Stimulated activated CD4-positive, alpha-beta T cell treated with anti-CD3 and anti-CD28 coated beads, Interleukin-2, amount 100 ng/mL, for 24 hours (primary cell): ENCODE data around the gene HECW1.
"Not testable (repeated sequence)": the region's sequence is repeated elsewhere in the genome, so short reads cannot be mapped to it uniquely, and the experiment has no call there.

Experiments
- DNase-seq, 2 donors: peaks; one replicate each; pipeline ENCODE4 v3.0.0-alpha.2; 2020

The HECW1 gene

DNA sequence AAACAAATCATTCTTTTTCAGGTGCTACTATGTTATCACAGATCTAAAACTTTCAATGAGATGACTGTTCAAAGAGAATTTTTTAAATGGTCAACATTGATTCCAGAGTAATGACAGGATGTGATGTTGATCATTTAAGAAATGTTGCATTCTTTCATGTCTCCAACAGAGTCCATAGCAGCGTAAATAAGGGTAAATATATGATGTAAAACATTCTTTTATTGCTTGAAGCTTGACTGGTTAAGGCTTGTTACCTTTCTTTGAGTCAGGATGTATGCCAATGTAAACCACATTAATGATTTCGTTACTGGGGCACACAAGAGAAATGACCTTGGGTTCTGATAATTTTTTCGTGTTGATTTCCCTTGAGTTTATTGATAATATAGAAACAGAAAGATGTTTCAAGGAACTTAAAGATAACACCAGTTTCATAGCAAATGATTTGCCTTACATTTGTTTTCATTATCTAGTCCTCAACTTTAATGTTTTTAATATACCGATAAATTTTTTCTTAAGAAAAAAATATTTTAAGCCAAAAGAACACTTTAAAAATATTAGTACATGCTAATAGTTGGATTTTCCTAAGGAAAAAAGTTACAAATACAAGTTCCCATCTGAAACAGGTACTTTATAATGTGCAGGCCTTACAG is 473.9 kb downstream of the HECW1 start:
- no peak for DNase-seq

DNA sequence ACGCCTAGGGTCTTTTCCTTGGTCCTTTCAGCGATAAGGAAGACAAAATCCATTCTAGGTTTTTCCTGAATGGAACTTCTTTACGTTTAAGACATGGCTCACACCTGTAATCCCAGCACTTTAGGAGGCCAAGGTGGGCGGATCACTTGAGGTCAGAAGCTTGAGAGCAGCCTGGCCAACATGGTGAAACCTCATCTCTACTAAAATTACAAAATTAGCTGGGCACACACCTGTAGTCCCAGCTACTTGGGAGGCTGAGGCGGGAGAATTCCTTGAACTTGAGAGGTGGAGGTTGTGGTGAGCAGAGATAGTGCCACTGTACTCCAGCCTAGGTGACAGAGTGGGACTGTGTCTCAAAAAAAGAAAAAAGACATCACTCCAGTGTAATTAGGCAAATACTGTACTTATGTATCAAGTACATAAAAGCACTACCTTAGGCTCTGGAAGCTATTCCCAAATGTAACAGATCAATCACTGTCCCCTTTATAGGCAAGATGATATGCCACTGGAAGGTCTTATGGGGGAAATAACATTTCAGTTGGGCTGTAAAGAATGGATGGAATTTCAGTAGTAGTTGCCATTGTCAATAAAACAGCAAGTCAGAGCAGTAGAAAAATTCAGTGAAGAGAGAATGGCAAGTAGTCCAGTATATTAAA is 476.2 kb downstream of the HECW1 start:
- no peak for DNase-seq

DNA sequence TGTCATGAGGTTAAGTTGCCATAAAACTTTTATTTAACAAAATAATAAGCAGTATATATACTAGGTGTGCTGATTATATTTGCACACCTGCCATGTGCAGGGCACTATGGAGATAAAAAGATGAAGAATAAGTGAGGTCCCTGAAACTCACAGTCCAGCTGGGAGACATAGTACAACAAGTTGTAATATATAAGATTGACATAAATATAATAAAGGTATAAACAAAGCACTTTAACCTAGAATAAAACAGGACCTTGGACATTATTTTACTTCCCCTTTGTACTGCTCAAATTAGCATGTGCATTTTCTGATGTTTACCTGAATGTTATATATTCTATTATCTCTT is 476.7 kb downstream of the HECW1 start:
- DNase-seq: no peak

DNA sequence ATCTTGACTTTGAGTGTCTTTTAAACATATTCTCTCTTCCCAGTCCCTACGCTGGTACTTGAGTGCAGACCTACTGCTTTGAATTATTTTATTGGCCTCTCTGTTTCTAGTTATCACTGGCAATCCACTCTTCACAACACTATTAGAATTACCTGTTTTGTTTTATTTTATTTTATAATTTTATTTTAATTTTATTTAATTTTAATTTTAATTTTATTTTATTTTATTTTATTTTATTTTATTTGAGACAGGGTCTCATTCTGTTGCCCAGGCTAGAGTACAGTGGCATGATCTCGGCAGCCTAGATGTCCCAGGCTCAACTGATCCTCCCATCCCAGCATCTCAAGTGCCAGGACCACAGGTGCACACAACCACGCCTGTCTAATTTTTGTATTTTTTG is 477.3 kb downstream of the HECW1 start:
- no peak for DNase-seq

DNA sequence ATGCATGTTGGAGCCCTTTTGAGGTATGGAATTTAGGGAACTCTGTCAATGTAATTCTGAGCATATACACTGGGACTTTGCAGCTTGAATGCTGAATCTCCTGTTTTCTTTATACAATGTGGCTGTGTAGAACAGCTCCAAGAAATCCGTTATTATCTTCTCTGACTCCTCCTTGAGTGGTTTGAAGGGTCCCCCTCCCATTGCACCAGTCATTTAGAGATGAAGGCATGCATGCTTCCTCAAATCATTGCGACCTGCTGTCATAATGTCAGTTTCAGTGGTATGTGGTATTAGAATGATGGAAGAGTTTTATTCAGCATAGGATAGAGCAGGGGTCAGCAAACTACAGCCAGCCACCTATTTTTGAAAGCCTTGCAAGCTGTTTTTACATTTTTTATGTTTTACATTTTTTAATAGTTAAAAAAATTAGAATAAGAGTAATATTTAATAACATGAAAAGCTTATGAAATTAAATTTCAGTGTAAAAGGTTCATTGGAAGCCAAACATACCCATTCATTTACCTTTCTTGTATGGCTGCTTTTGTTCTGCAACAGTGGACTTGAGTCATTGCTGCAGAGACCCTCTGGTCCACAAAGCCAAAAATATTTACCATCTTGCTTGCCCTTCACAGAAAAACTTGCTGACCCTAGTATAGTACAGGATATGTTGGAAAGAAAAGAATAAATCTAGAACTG is 478.6 kb downstream of the HECW1 start:
- DNase-seq: peak; percentile 28 to 43

DNA sequence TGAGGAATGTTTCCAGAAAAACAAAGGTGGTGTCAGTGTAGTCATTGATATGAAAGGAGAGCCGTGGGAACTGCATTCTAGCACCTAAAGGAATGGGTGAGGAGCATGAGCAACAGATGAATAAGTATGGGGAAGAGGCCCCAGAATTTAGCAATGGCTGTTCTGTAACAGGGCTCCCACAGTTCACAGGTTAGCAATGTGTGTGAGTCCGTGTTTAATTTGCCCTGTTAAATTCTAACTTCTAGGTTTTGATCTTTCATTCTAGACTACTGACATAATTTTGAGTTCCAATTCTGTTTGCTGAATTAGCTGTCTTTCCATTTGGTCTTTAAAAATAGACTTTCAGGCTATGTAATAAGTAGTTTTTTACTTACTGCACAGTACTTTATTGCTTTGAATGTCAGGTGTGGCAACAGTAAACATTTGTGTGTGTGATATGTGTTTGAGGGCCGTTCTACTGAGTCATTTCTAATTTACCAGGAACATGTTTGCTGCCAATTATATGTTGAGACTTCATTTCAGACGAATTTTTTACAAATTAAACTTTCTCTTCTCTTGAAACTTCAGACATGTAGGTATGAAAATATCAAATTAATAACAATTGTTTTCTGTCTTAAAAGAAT is 479.2 kb downstream of the HECW1 start:
- no peak for DNase-seq

DNA sequence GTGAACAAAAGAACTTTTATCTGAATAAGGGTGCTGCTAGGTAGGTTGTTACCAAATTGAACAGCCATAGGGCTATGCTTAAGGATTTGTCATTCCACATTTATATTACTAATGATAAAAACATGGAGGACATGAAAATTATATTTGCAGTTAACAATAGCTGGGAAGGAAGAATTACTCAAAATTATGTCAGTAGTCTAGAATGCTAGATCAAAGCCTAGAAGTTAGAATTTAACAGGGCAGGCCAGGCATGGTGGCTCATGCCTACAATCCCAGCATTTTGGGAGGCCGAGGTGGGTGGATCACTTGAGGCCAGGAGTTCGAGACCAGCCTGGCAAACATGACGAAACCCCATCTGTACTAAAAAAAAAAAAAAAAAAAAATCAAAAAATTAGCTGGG is 479.9 kb downstream of the HECW1 start:
- no peak for DNase-seq

DNA sequence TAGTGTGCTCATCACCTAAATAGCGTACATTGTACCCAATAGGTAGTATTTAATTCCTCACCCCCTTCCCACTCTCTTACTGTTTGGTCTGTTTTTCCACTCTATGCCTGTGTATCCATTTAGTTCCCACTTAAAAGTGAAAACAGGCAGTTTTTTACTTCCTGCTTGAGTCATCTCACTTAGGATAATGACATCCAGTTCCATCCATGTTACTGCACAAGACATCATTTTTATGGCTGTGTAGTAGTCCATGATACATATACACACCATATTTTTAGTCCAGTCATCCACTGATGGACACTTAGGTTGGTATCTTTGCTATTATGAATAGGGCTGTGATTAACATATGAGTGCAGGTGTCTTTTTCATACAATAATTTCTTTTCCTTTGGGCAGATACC is 480.6 kb downstream of the HECW1 start:
- DNase-seq: no peak

DNA sequence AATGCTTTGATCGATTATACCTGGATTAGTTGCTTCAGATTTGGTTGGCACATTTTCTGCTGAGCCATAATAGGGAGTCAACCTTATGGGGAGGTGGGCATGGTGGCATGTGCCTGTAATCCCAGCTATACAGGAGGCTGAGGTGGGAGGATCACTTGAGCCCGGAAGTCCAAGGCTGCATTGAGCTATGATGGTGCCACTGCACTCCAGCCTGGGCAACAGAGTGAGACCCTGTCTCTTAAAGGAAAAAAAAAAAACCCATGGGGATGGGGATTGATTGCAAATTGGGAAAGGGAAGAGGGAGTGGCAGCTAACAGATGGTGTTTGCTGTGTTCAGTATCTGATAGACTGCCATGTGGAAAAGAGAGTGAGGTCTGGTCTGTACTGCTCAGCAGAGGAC is 481.6 kb downstream of the HECW1 start:
- DNase-seq: no peak

DNA sequence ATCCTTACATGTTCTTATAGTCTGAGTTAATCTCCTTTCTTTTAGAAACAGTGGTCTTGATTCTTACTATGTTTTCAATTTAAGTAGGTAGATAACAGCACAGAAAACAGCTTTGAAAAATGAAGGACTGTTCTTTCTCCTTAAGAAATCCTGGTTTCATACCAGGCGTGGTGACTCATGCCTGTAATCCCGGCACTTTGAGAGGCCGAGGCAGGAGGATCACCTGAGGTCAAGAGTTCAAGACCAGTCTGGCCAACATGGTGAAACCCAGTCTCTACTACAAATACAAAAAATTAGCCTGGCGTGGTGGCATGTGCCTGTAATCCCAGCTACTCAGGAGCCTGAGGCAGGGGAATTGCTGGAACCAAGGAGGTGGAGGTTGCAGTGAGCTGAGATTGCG is 484.0 kb downstream of the HECW1 start:
- not testable (repeated sequence) for DNase-seq

DNA sequence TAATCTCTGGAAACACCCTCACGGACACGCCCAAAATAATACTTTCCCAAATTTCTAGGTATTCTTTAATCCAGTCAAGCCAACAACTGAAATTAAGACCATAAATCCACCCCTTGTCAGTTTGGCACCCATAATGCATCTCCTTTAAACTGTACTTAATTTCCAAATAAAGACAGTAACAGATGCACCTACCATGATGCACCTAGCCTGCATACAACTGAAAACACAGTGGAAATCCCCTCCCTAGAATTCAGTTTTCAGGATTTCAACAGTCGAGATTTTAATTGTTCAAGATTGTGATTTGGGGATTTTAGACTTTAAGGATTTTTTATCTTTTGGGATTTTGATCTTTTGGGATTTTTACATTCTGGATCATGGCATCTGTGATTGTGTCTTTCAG is 487.6 kb downstream of the HECW1 start:
- no peak for DNase-seq

DNA sequence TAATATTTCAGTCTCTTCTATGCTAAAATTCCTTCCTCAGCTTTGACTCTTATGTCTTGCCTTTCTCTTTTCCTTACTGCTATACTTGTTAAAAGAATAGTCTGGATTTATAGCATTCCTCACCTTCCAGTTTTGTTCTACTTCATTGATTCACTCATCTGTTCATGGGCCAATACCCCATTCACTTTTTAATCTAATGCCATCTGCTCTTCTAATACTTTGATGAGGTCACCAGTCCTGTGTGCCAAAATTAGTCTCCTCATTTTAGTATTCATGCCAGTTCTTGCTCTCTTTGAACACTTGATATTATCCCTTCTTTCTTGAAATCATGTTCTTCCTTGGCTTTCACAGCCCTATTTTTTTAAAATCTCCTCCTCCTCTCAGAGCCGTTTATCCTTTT is 489.8 kb downstream of the HECW1 start:
- DNase-seq: no peak

DNA sequence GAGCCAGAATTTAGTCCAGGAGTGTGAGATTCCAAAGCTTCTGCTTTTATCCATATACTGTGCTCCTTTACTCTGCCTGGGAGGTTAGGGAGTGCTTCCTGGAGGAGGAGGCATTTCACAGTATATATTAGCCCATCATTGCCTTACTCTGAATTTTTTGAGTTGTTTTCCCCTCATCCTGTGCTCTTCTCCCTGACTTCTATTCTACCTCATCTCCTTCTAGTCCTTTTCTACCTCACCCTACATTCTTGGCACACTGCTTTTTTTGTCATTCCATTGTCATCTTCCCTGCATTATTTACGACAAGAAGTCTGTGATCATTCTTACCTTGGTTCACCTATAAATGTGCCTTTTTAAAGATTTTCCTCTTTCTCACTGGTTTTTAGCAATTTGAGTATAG is 491.8 kb downstream of the HECW1 start:
- no peak for DNase-seq

DNA sequence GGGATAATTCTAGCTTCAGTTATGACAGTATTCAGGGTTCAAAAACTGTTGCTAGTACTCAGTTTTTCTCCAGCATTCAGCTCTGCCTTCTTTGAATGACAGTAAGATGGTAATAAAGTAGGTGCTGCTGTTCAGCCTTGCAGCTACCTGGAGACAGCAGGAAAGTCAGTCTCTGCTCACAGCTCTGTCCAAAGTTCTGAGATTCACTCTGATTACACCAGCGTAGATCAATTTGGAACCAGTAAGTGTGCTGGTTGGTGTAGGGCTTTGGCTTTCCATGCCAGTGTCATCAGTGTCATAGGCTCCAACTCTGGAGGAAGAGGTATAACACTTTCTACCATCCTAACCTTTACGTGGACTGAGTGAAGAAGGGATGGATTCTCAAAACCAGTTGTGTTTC is 496.6 kb downstream of the HECW1 start:
- no peak for DNase-seq

DNA sequence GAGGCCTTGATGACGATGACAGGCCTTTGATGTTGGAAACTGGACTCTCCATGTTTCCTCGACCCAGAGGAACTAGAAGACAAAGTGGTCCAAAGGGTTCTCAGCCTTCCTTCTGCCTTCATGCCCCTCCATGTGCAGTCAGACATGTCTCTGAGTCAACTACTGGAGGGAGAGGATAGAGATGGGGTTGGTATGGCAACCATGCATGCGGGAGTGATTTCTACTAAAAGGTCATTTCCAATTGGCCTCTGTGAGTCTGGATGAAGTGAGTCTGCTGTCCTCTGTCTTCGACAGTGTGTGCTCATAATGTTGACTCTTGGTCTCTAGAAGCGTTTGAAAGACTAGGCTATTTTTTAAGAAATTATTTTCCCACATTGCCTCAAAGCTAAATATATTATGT is 499.7 kb downstream of the HECW1 start:
- no peak for DNase-seq

DNA sequence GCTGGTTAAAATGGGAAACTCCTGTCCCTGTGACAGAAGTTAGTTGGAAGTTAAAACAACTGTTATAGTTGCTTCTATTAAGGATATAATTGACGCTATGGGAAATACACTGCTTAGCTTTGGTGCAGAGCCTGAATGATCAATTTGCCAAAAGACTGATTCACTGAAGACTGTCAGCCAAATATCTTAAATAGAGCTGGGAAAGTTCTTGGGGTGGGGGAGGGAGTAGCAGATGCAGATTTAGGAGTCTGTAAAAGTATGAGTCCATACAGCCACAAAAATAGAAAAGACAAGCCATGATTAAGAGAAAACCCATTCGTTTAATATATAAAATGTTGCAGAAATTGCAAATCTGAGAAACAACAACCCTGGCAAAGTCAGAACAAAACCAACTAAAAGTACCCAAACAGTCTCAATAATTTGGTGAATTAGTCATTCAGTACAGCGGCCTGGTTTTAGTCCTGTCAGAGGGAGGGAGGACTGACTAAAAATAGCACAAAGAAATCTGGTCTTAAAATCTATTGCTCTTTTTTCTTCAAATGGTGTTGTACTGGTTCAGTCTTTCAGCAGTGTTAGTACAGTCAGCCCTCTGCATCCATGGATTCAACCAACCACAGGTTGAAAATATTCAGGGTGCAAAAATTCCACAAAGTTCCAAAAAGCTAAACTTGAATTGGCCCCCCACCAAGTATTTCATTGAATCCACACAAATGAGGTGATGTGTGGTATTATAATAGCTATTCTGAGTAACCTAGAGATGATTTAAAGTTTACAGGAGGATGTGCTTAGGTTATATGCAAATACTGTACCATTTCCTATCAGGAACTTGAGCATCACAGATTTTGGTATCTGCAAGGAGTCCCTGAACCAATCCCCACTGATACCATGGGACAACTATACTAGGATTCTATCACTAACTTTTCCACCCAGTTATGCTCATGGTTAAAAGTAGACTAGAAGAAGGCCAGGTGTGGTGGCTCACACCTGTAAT is 500.4 kb downstream of the HECW1 start:
- DNase-seq: peak in 1 of 2 donors; percentile 42
